H9 (cell line): ENCODE measurements around the gene STAB1. TPM values are rescaled to one million over a fixed set of nuclear protein-coding genes. Genes with fewer than 3 reads are reported as not detected.
A peak's percentile ranks its signal among the peaks of the same experiment; 100 is the strongest.

Experiments used
- DNase-seq: peaks from one replicate; pipeline ENCODE4 v3.0.0-alpha.2; 2017
- H2AFZ ChIP-seq: one replicate; pipeline ENCODE4 v1.6.1; 2013; ENCODE audit warnings: mild to moderate bottlenecking, low read length, control low read depth, moderate library complexity
- H2AK5ac ChIP-seq: 2 replicates; pipeline ENCODE4 v1.6.1; 2013; ENCODE audit warnings: low read length, control low read depth, mixed read lengths; ENCODE audit not compliant: insufficient read length
- H2BK120ac ChIP-seq: one replicate; pipeline ENCODE4 v1.6.1; 2013; ENCODE audit warnings: low read depth, mild to moderate bottlenecking, low read length, control low read depth, inconsistent platforms; ENCODE audit not compliant: poor library complexity, severe bottlenecking
- H2BK12ac ChIP-seq: 2 replicates; pipeline ENCODE4 v1.6.1; 2013; ENCODE audit warnings: low read length, control low read depth, mixed read lengths, low read depth; ENCODE audit not compliant: insufficient read length
- H2BK15ac ChIP-seq: 2 replicates; pipeline ENCODE4 v1.6.1; 2013; ENCODE audit warnings: low read depth, low read length, control low read depth
- H2BK20ac ChIP-seq: one replicate; pipeline ENCODE4 v1.6.1; 2013; ENCODE audit warnings: low read depth, mild to moderate bottlenecking, low read length, control low read depth, inconsistent platforms; ENCODE audit not compliant: poor library complexity, severe bottlenecking
- H2BK5ac ChIP-seq: 2 replicates; pipeline ENCODE4 v1.6.1; 2013; ENCODE audit warnings: low read length, control low read depth, mixed read lengths; ENCODE audit not compliant: insufficient read length
- H3K14ac ChIP-seq: 2 replicates; pipeline ENCODE4 v1.6.1; 2013; ENCODE audit warnings: low read length, control low read depth; ENCODE audit not compliant: insufficient read depth
- H3K18ac ChIP-seq: 2 replicates; pipeline ENCODE4 v1.6.1; 2013; ENCODE audit warnings: low read depth, mild to moderate bottlenecking, mixed read lengths, low read length, control low read depth; ENCODE audit not compliant: insufficient read length
- H3K23ac ChIP-seq: 2 replicates; pipeline ENCODE4 v1.6.1; 2013; ENCODE audit warnings: low read length, control low read depth, mixed read lengths, low read depth; ENCODE audit not compliant: insufficient read length
- H3K23me2 ChIP-seq: 2 replicates; pipeline ENCODE4 v1.6.1; 2013; ENCODE audit warnings: low read depth, mild to moderate bottlenecking, mixed read lengths, low read length, control low read depth; ENCODE audit not compliant: insufficient read length, poor library complexity, severe bottlenecking
- H3K27ac ChIP-seq: 2 replicates; pipeline ENCODE4 v1.5.1; 2013; ENCODE audit warnings: low read length, control low read depth, mixed read lengths, low read depth; ENCODE audit not compliant: insufficient read length
- H3K27me3 ChIP-seq: 2 replicates; pipeline ENCODE4 v1.6.1; 2013; ENCODE audit warnings: low read length, control low read depth, inconsistent platforms; ENCODE audit not compliant: insufficient read depth
- H3K4ac ChIP-seq: 2 replicates; pipeline ENCODE4 v1.6.1; 2013; ENCODE audit warnings: low read depth, mild to moderate bottlenecking, control low read depth, inconsistent platforms, low read length, moderate library complexity
- H3K4me1 ChIP-seq: 2 replicates; pipeline ENCODE4 v1.6.1; 2013; ENCODE audit warnings: low read length, control low read depth, inconsistent platforms; ENCODE audit not compliant: insufficient read depth
- H3K4me2 ChIP-seq: 2 replicates; pipeline ENCODE4 v1.6.1; 2013; ENCODE audit warnings: low read length, control low read depth, mixed read lengths; ENCODE audit not compliant: insufficient read length, insufficient read depth
- H3K56ac ChIP-seq: 2 replicates; pipeline ENCODE4 v1.6.1; 2013; ENCODE audit warnings: low read depth, mild to moderate bottlenecking, mixed read lengths, low read length, control low read depth; ENCODE audit not compliant: insufficient read length
- H3K79me1 ChIP-seq: 2 replicates; pipeline ENCODE4 v1.6.1; 2013; ENCODE audit warnings: low read depth, mild to moderate bottlenecking, moderate library complexity, low read length, control low read depth, inconsistent platforms; ENCODE audit not compliant: insufficient read depth, poor library complexity, severe bottlenecking
- H3K79me2 ChIP-seq: 2 replicates; pipeline ENCODE4 v1.6.1; 2013; ENCODE audit warnings: low read length, control low read depth, inconsistent platforms; ENCODE audit not compliant: insufficient read depth
- H3K9ac ChIP-seq: 2 replicates; pipeline ENCODE4 v1.6.1; 2013; ENCODE audit warnings: low read length, control low read depth, mixed read lengths; ENCODE audit not compliant: insufficient read length; ENCODE audit errors: extremely low read depth
- H3K9me3 ChIP-seq: one replicate; pipeline ENCODE4 v1.6.1; 2013; ENCODE audit warnings: low read depth, low read length, inconsistent platforms; ENCODE audit not compliant: control insufficient read depth
- H3T11ph ChIP-seq: one replicate; pipeline ENCODE4 v1.6.1; 2013; ENCODE audit warnings: mild to moderate bottlenecking, low read length, control low read depth, inconsistent platforms
- H4K20me1 ChIP-seq: one replicate; pipeline ENCODE4 v1.6.1; 2013; ENCODE audit not compliant: control insufficient read depth, insufficient read length, insufficient read depth
- H4K5ac ChIP-seq: 2 replicates; pipeline ENCODE4 v1.6.1; 2013; ENCODE audit warnings: low read depth, mild to moderate bottlenecking, mixed read lengths, low read length, control low read depth; ENCODE audit not compliant: insufficient read length
- H4K8ac ChIP-seq: replicated peaks from 2 replicates; pipeline ENCODE4 v1.6.1; 2013; ENCODE audit warnings: low read length, control low read depth, mixed read lengths, low read depth; ENCODE audit not compliant: insufficient read length
- H4K91ac ChIP-seq: 2 replicates; pipeline ENCODE4 v1.6.1; 2013; ENCODE audit warnings: low read depth, mild to moderate bottlenecking, moderate library complexity, mixed read lengths, low read length, control low read depth; ENCODE audit not compliant: insufficient read length
- H3K27ac Mint-ChIP-seq, 3 experiments: 2 replicates in 2 of 3; 3 replicates in 1 of 3; pipeline ENCODE4 v1.8.0; 2020 to 2021; ENCODE audit warnings: mixed read lengths in 3 of 3, mild to moderate bottlenecking in 1 of 3, moderate library complexity in 1 of 3
- H3K27me3 Mint-ChIP-seq: 2 replicates; pipeline ENCODE4 v1.8.0; 2021; ENCODE audit warnings: low read depth, mild to moderate bottlenecking, moderate library complexity, mixed read lengths
- H3K36me3 Mint-ChIP-seq, 3 experiments: 2 replicates in 2 of 3; 3 replicates in 1 of 3; pipeline ENCODE4 v1.8.0; 2020 to 2021; ENCODE audit warnings: low read depth in 3 of 3, mixed read lengths in 3 of 3; ENCODE audit not compliant: insufficient read depth in 1 of 3
- H3K4me1 Mint-ChIP-seq, 2 experiments: 2 replicates each; pipeline ENCODE4 v1.8.0; 2020; ENCODE audit warnings: mixed read lengths in 2 of 2
- H3K4me3 Mint-ChIP-seq, 2 experiments: 2 replicates in 1 of 2; 3 replicates in 1 of 2; pipeline ENCODE4 v1.8.0; 2020 to 2021; ENCODE audit warnings: mild to moderate bottlenecking in 2 of 2, mixed read lengths in 2 of 2, moderate library complexity in 1 of 2
- H3K9me3 Mint-ChIP-seq, 2 experiments: 2 replicates in 1 of 2; 3 replicates in 1 of 2; pipeline ENCODE4 v1.8.0; 2020; ENCODE audit warnings: mild to moderate bottlenecking in 2 of 2, mixed read lengths in 2 of 2, moderate library complexity in 1 of 2
- WGBS: extraction: QIAGEN DNeasy Blood & Tissue Kit; methylation state at CpG from one replicate; pipeline ENCODE4 v1.1.7; 2013; ENCODE audit warnings: missing lambda C conversion rate, low lambda C conversion rate, mixed read lengths; ENCODE audit not compliant: insufficient read length; ENCODE audit errors: extremely low coverage; 5-methylcytosine and 5-hydroxymethylcytosine counted together
- total RNA-seq: library from RNA; stranded (reverse); gene quantifications from 2 replicates; pipeline ENCODE4 v1.2.1, GENCODE V29; 2021
- TF ChIP-seq, protein P1 (sequence below): fragments of 200-600 bp; sonication (generic); conservative IDR thresholded peaks from 3 replicates; pipeline ENCODE4 v1.8.0; 2021; ENCODE audit warnings: antibody characterized with exemption, mild to moderate bottlenecking

STAB1 gene
- total RNA-seq, 1 experiment from 2014 or later = 1.5 TPM

DNA sequence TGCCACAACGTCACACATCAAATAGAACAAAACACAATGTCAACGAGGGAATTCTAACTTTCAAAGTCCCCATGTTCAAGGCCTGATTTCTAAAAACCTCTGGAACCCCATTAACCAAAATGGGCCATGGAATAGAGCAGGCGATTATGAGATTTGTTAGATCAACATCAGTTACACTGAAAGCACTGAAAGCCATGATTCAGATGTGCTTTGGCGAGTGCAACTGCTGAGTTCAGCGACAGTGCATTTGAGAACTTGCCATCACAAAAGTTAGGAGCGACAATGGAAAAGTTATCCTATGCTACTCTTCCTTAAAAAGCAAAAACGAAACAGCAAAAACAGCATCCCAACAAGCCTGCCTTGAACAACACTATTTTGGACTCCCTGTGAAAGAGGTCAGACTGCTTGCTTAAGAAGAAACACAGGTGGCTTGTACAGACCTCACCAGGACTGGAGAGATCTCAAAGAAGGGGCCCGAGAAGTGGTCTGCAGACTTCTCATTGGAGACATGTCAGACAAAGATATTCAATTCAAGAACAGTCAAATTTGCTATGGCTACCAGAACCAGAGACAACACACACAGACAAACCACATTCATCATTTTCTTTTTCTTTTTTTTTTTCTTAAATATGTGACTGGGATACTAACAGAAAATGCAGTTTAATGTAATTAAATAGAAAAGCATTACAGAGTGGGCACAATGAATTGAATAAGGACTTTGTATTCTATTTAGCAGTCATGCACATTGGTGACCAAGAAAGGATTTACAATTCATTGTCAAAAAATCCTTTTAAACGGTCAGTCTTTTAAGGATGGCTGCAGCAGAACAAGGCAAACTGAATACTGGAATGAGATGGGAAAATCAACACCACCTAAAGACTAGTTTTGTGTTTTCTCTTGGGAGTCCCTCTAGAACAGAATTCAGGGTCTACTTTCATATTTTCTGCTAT is 62.1 kb downstream of the STAB1 start:
- H3K9me3 Mint-ChIP-seq = no peaks in the 10 kb centered on the region
- Histone ChIP-seq H3K9me3 (no peaks in the 10 kb centered on the region), H2AFZ (no peak overlapping the region), H3K23me2 (no peaks in the 10 kb centered on the region), H4K5ac (no peak overlapping the region), H3K4me2 (no peak overlapping the region), H2BK5ac (no peak overlapping the region), H3K27me3 (no peaks in the 10 kb centered on the region), H3K56ac (no peak overlapping the region), H3K9ac (no peak overlapping the region), H4K91ac (no peak overlapping the region), H4K20me1 (no peaks in the 10 kb centered on the region), H3K23ac (no peak overlapping the region), H4K8ac (no peak overlapping the region), H3K4ac (no peak overlapping the region), H3K79me2 (no peaks in the 10 kb centered on the region), H2AK5ac (no peak overlapping the region), H2BK15ac (no peak overlapping the region), H3K79me1 (no peaks in the 10 kb centered on the region), H3K18ac (no peak overlapping the region), H3K14ac (no peak overlapping the region), H2BK12ac (no peak overlapping the region), H2BK120ac (no peak overlapping the region), H3K27ac (no peak overlapping the region), H2BK20ac (no peak overlapping the region), H3K4me1 (peaks cover 3% of the 10 kb centered on the region; the same call in 1 of the 2 replicates), H3T11ph (no peak overlapping the region)
- peak overlapping the region in 1 of 3 experiments; percentile 48; a peak in 1 of 7 replicates for H3K27ac Mint-ChIP-seq
- no peaks in the 10 kb centered on the region for H3K27me3 Mint-ChIP-seq
- no CpG with 5 or more reads among the region's 9 CpGs for WGBS
- TF ChIP-seq, protein P1, sequence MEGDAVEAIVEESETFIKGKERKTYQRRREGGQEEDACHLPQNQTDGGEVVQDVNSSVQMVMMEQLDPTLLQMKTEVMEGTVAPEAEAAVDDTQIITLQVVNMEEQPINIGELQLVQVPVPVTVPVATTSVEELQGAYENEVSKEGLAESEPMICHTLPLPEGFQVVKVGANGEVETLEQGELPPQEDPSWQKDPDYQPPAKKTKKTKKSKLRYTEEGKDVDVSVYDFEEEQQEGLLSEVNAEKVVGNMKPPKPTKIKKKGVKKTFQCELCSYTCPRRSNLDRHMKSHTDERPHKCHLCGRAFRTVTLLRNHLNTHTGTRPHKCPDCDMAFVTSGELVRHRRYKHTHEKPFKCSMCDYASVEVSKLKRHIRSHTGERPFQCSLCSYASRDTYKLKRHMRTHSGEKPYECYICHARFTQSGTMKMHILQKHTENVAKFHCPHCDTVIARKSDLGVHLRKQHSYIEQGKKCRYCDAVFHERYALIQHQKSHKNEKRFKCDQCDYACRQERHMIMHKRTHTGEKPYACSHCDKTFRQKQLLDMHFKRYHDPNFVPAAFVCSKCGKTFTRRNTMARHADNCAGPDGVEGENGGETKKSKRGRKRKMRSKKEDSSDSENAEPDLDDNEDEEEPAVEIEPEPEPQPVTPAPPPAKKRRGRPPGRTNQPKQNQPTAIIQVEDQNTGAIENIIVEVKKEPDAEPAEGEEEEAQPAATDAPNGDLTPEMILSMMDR = no peak
- no peak overlapping the region for H3K4me3 Mint-ChIP-seq
- H3K36me3 Mint-ChIP-seq = peaks cover 11 to 64% (median 49%) of the 10 kb centered on the region in 3 experiments; a peak in 6 of 7 replicates
- DNase-seq = no peak
- peaks cover 7 to 12% of the 10 kb centered on the region in 2 experiments; a peak in 2 of 4 replicates for H3K4me1 Mint-ChIP-seq
